Heart left ventricle (tissue), 13 donors: Measurements from ENCODE around the gene FAM241B.

Experiments used
- POLR2A ChIP-seq, 2 donors: fragments of 450-650 bp; IDR thresholded peaks; one replicate each; pipeline ENCODE4 v1.6.1; 2017; ENCODE audit warnings: antibody characterized with exemption in 2 of 2, mild to moderate bottlenecking in 2 of 2, moderate library complexity in 2 of 2
- TF ChIP-seq, protein P1 (sequence below), 12 donors: fragments of 200-600 bp; sonication (generic) in 4 of 12; IDR thresholded peaks; one replicate each; pipeline versions ENCODE4 v1.5.0 to v1.8.0; 2018 to 2022; ENCODE audit warnings: antibody characterized with exemption in 12 of 12, mild to moderate bottlenecking in 5 of 12
- donor health status: ischemic (EF 13 %, LVEDD 7.1; RV severe dilation, severe dysfunction).
- donor health status: DM: no; HTN: yes; CAD: no.
- donor health status: DM: no; HTN: no; CAD: no.
- donor health status: ischemic (EF 25% LVEDD 6.9; RV normal size, moderate dysfunction).
- donor health status: ischemic (EF 25% LVEDD 5.7; RV mildly dilated, moderate dysfunction).
- donor health status: ischemic (EF 35%, LVEDD 5.7; RV mildly dilated, moderate dysfunction).
- donor health status: nonischemic (EF 11% LVEDD 7.7; RV severe dilation, severe dysfunction).
- donor health status: DM: yes; HTN: yes; CAD: no.
- donor health status: PGD.
- donor health status: ischemic (EF 29% LVEDD 5.4; RV normal size, mild dysfunction).
- donor health status: nonischemic (EF 23%, LVEDD 6.1; RV moderate dilation, normal function).

DNA sequence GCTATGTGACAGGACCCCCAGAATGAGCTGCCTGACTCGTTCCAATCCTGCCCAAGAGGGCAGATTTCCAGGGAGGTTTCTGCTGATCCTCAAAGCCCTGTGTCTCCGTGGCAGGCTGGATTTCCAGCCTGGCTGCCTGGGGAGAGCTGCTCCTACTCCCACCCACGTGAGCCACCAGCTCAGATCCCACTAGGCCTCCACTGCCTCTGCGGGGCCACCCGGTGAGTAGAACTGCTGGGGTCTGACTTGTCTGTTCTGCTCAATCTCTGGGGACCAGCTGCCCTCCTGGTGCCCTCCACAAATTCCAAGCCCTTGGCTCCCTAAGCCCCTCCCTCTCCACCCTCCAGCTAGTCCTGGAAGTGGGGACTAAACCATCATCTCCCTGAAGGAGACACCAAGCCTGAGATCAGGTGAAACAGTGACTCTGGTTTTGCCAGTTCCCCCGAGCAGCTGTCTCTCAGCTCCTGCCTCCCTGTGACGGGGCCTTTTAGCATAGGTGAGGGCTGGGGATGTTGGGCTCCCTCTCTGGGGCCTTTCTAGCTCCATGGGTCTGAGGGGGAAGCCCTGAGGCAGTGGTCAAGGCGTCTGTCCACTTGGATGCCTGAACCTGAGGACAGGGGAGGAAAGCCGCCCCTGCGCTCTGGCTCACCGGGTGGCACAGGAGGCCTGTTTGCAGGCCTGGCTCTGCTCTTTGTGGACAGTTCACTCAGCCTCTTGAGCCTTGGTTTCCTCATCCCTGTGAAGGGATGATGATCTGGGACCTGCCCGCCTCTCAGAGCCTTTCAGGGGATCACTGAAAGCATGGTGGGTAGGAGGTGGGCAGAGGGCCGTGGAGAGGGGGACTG is 5.6 kb downstream of the FAM241B start:
- TF ChIP-seq POLR2A (IDR thresholded peaks at IDR 0.05), result no peak
- TF ChIP-seq, protein P1, sequence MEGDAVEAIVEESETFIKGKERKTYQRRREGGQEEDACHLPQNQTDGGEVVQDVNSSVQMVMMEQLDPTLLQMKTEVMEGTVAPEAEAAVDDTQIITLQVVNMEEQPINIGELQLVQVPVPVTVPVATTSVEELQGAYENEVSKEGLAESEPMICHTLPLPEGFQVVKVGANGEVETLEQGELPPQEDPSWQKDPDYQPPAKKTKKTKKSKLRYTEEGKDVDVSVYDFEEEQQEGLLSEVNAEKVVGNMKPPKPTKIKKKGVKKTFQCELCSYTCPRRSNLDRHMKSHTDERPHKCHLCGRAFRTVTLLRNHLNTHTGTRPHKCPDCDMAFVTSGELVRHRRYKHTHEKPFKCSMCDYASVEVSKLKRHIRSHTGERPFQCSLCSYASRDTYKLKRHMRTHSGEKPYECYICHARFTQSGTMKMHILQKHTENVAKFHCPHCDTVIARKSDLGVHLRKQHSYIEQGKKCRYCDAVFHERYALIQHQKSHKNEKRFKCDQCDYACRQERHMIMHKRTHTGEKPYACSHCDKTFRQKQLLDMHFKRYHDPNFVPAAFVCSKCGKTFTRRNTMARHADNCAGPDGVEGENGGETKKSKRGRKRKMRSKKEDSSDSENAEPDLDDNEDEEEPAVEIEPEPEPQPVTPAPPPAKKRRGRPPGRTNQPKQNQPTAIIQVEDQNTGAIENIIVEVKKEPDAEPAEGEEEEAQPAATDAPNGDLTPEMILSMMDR (IDR thresholded peaks at IDR 0.05), result no peak
